K562 treated with DMSO at 1 percent for 48 hours (cell line): ENCODE data around the gene AFF1. TPM values are rescaled to one million over a fixed set of nuclear protein-coding genes. Genes with fewer than 3 reads are reported as not detected.

Experiments used
- total RNA-seq: library from RNA; unstranded; fragments of 300-600 nt; gene quantifications from 2 replicates; pipeline ENCODE4 v1.2.3, GENCODE V29; 2022; ENCODE audit warnings: low replicate concordance; ENCODE audit errors: extremely low read depth

The AFF1 gene, protein sequence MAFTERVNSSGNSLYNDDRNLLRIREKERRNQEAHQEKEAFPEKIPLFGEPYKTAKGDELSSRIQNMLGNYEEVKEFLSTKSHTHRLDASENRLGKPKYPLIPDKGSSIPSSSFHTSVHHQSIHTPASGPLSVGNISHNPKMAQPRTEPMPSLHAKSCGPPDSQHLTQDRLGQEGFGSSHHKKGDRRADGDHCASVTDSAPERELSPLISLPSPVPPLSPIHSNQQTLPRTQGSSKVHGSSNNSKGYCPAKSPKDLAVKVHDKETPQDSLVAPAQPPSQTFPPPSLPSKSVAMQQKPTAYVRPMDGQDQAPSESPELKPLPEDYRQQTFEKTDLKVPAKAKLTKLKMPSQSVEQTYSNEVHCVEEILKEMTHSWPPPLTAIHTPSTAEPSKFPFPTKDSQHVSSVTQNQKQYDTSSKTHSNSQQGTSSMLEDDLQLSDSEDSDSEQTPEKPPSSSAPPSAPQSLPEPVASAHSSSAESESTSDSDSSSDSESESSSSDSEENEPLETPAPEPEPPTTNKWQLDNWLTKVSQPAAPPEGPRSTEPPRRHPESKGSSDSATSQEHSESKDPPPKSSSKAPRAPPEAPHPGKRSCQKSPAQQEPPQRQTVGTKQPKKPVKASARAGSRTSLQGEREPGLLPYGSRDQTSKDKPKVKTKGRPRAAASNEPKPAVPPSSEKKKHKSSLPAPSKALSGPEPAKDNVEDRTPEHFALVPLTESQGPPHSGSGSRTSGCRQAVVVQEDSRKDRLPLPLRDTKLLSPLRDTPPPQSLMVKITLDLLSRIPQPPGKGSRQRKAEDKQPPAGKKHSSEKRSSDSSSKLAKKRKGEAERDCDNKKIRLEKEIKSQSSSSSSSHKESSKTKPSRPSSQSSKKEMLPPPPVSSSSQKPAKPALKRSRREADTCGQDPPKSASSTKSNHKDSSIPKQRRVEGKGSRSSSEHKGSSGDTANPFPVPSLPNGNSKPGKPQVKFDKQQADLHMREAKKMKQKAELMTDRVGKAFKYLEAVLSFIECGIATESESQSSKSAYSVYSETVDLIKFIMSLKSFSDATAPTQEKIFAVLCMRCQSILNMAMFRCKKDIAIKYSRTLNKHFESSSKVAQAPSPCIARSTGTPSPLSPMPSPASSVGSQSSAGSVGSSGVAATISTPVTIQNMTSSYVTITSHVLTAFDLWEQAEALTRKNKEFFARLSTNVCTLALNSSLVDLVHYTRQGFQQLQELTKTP
- not detected in 2 replicates for total RNA-seq

DNA sequence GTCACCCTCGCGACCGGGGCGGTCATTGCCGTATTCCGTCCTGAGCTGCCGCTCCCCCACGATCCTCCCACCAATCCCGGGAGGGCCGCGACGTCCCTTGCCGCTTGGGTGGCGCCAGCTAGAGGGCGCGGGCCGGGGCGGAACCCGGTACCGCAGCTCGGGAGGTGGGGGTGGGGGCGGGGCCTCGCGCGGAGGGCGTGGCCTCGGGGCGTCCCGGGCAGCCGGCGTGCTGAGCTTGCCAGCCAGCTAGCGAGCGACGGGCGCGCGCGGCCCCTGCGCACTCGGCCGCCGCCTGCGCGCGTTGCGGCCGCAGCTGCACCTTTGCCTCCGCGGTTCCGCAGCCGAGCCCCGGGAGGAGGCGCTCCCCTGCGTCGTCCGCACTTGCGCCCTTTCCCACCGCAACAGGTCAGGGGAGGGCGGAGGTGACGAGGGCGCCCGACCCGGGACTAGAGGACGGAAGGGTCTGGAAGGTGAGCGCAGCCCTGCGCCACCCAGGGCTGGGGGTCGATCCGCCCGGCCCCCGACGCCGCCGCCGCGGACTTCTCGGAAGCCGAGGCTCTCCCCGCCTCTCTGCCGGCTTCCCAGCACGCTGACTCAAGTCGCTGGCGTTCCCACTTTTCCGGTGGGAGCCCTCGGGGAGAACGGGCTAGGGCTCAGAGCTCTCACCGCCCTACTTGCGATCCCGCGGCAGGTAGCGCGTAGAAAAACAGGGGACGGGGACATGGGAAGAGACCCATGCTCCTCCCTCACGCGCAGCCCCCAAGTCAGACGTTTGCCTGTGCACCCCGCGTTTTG lies at the start of gene AFF1:
Gene AFF1, plus strand, starts transcription at position 241 of the 795 bp plus-strand sequence. CDS start 13,523 bp downstream, outside the sequence.

DNA sequence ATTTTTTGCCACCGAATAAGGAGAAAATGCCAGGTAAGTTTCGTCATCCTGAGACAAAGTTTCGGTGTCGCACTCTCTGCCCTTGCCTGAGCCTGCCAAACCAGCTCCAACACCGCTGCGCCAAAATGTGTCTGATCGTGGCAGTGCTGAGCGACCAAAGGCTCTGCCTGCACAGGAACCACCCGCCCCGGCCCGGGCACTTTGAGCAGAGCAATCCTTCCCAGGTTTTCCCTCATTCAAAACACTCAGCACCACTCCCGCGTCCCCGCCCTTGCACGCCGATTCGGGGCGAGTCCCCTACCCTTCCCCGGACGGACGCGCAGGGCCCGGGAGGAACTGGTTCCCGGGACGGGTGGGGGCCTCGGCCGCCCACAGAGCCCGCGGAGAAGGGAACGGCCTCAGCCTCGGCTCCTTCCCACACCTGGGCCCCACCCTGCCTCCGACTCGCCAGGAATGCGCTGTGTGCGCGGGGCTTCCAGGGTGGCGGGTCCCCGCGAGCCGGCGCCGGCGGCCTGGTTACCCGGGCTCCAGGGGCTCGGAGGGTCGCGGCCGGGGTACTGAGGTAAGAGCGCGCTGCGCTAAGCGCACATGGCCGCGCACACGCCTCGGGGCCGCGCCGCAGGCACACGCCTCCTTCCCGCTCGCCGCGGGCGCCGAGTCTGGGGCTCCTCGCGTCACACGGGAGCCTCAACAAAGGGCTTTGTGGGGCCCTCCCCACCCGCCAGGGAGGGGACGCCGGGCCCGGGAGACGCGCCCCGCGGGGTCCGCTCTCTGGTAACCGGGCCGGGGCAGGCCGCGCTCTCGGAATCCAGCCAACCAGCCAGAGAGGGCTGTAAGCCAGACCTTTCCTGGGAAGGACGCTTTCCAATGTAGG lies 42.8 kb upstream of the AFF1 start, which contains the start of gene C4orf36:
Gene C4orf36, minus strand, starts transcription at position 661 of the 874 bp plus-strand sequence. CDS start 902 bp downstream, outside the sequence.

Other genes starting within 250 kb of the AFF1 start
- not detected in 2 replicates for gene SLC10A6, start 85.6 kb upstream of the AFF1 start, total RNA-seq
- not detected in 2 replicates for gene C4orf36, start 42.6 kb upstream of the AFF1 start, total RNA-seq